ENCODE results near the gene SLC15A1.
"Not testable (repeated sequence)": the region's sequence is repeated elsewhere in the genome, so short reads cannot be mapped to it uniquely, and the experiment has no call there.

The SLC15A1 gene

GRCh38 chr13:98755729-98756128, 3.3 kb upstream of the SLC15A1 start:
- TF ChIP-seq CTCF (IDR thresholded peaks at IDR 0.05; ENCODE audit: low read length, missing control alignments), result no peak
- no peak for DNase-seq (ENCODE audit: low read depth)

DNA sequence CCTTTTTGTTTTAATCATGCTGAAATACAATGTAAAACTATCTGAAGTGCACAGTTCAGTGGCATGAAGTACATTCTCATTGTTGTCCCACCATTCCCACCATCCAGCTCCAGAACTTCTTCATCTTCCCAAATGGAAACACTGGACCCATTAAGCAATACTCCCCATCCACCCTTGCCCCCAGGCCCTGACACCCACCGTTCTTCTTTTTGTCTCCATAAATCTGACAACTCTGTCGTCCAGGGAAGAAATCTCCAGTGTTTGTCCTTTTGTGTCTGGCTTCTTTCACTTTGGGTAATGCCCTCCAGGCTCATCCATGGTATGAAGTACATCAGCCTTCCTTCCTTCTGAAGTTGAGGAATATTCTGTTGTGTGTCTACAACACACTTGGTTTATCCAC, 2.6 kb upstream of the SLC15A1 start:
- H3K4me3 ChIP-seq (replicated peaks; ENCODE audit: low read depth, low read length), result no peak overlapping the region
- TF ChIP-seq CTCF (IDR thresholded peaks at IDR 0.05; ENCODE audit: low read length, missing control alignments), result no peak
- no peak for DNase-seq (ENCODE audit: low read depth)

More at GRCh38 chr13:98755729-98756128, 3.3 kb upstream of the SLC15A1 start:
- no peak overlapping the region for H3K4me3 ChIP-seq (replicated peaks; ENCODE audit: low read depth, low read length)

DNA sequence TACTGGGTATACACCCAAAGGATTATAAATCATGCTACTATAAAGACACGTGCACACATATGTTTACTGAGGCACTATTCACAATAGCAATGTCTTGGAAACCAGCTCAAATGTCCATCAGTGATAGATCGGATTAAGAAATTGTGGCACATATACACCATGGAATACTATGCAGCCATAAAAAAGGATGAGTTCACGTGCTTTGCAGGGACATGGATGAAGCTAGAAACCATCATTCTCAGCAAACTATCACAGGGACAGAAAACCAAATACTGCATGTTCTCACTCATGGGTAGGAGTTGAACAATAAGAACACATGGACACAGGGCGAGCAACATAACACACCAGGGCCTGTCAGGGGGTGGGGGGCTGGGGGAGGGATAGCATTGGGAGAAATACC, 2.0 kb upstream of the SLC15A1 start:
- not testable (repeated sequence) for H3K4me3 ChIP-seq (replicated peaks; ENCODE audit: low read depth, low read length); DNase-seq (ENCODE audit: low read depth)

- peak; percentile 27 for DNase-seq (ENCODE audit: low read depth)
- TF ChIP-seq CTCF (IDR thresholded peaks at IDR 0.05; ENCODE audit: low read length, missing control alignments), result no peak
- H3K4me3 ChIP-seq (replicated peaks; ENCODE audit: low read depth, low read length), result peak overlapping the region; percentile 14
Measured at GRCh38 chr13:98751861-98752466, 508 bp downstream of the SLC15A1 start.

GRCh38 chr13:98751367-98751782, 1.1 kb downstream of the SLC15A1 start:
- TF ChIP-seq CTCF (IDR thresholded peaks at IDR 0.05; ENCODE audit: low read length, missing control alignments), result no peak
- no peak for DNase-seq (ENCODE audit: low read depth)
- no peak overlapping the region for H3K4me3 ChIP-seq (replicated peaks; ENCODE audit: low read depth, low read length)

DNA sequence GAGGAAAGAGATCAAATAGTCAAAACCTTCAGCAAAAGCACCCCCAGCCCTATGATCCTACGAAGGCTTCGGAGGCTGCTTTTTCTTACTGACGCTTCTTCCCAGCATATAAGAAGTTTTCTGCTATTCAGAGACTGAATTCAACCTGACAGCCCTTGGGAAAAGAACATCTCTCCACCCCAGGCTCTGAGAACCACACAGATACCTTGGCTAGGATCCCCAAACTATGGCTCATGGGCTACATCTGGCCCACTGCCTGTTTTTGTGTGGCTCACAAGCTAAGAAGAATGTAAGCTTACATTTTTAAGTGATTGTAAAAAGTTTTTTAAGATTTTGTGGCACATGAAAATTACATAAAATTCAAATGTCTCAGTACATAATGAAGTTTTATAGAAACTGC, 3.0 kb downstream of the SLC15A1 start:
- DNase-seq (ENCODE audit: low read depth), result peak; percentile 31
- TF ChIP-seq CTCF (IDR thresholded peaks at IDR 0.05; ENCODE audit: low read length, missing control alignments), result no peak
- H3K4me3 ChIP-seq (replicated peaks; ENCODE audit: low read depth, low read length), result no peak overlapping the region

GRCh38 chr13:98746968-98747367, 5.5 kb downstream of the SLC15A1 start:
- TF ChIP-seq CTCF (IDR thresholded peaks at IDR 0.05; ENCODE audit: low read length, missing control alignments), result no peak
- no peak overlapping the region for H3K4me3 ChIP-seq (replicated peaks; ENCODE audit: low read depth, low read length)
- DNase-seq (ENCODE audit: low read depth), result peak; percentile 12

All from fibroblast of pulmonary artery (primary cell).